Thoracic aorta (tissue), 2 donors: ENCODE measurements around the gene TAC3. TPM values are rescaled to one million over a fixed set of nuclear protein-coding genes. Genes with fewer than 3 reads are reported as not detected.

Source experiments
- ATAC-seq: fragments of 150-250 bp; one replicate; pipeline ENCODE4 v1.8.0; 2017; ENCODE audit warnings: low read depth; ENCODE audit not compliant: insufficient number of reproducible peaks, low FRiP score
- DNase-seq: peaks from one replicate; pipeline ENCODE4 v3.0.0-alpha.2; 2020; ENCODE audit warnings: low spot score
- H3K27ac ChIP-seq, 2 donors: fragments of 200-600 bp; sonication (generic); 1 replicate in 1 of 2; 2 replicates in 1 of 2; pipeline ENCODE4 v1.5.1; 2016; ENCODE audit warnings: mild to moderate bottlenecking in 2 of 2, moderate library complexity in 2 of 2
- H3K27me3 ChIP-seq: fragments of 200-600 bp; sonication (generic); replicated peaks from 2 replicates; pipeline ENCODE4 v1.6.0; 2016; ENCODE audit warnings: mild to moderate bottlenecking; ENCODE audit not compliant: insufficient read depth
- H3K36me3 ChIP-seq: fragments of 200-600 bp; sonication (generic); one replicate; pipeline ENCODE4 v1.5.1; 2016
- H3K4me1 ChIP-seq, 2 donors: fragments of 200-600 bp; sonication (generic); 1 replicate in 1 of 2; 2 replicates in 1 of 2; pipeline versions ENCODE4 v1.5.1 to v1.6.0; 2016; ENCODE audit warnings: low read depth in 2 of 2, mild to moderate bottlenecking in 1 of 2; ENCODE audit not compliant: control insufficient read depth in 1 of 2
- H3K4me3 ChIP-seq: fragments of 200-600 bp; sonication (generic); 2 replicates; pipeline ENCODE4 v1.5.1; 2016; ENCODE audit warnings: mild to moderate bottlenecking
- H3K9me3 ChIP-seq: fragments of 200-600 bp; sonication (generic); 2 replicates; pipeline ENCODE4 v1.5.1; 2016
- CTCF ChIP-seq: fragments of 200-600 bp; sonication (generic); IDR thresholded peaks from one replicate; pipeline ENCODE4 v1.5.1; 2019; ENCODE audit warnings: antibody characterized with exemption
- total RNA-seq, 2 donors: library from RNA; depleted of rRNA; stranded (reverse); fragments of >200 nt; gene quantifications; one replicate each; pipeline versions ENCODE4 v1.1.0 to v1.2.3, GENCODE V29; 2016

The TAC3 gene
- total RNA-seq, 2 donors from 2014 or later: not detected

GRCh38 chr12:56995930-56996496 lies 20.3 kb downstream of the TAC3 start:
- no peak for ATAC-seq
- DNase-seq: no peak
- Histone ChIP-seq H3K36me3 (peaks cover 3% of the 10 kb centered on the region), H3K4me3 (no peak overlapping the region), H3K9me3 (no peaks in the 10 kb centered on the region), H3K4me1 (no peaks in the 10 kb centered on the region), H3K27ac (no peak overlapping the region), H3K27me3 (no peaks in the 10 kb centered on the region)
- TF ChIP-seq CTCF: no peak

- Histone ChIP-seq H3K27me3 (no peaks in the 10 kb centered on the region), H3K9me3 (no peaks in the 10 kb centered on the region), H3K4me1 (no peaks in the 10 kb centered on the region), H3K27ac (no peak overlapping the region), H3K4me3 (no peak overlapping the region), H3K36me3 (peaks cover 3% of the 10 kb centered on the region)
- ATAC-seq (no peak), DNase-seq (no peak)
- no peak for TF ChIP-seq CTCF
Measured at GRCh38 chr12:56995201-56995929, 21.0 kb downstream of the TAC3 start.

GRCh38 chr12:56994231-56994746 lies 22.0 kb downstream of the TAC3 start:
- DNase-seq (no peak), ATAC-seq (no peak)
- Histone ChIP-seq H3K4me3 (no peak overlapping the region), H3K36me3 (peaks cover 3% of the 10 kb centered on the region), H3K9me3 (no peaks in the 10 kb centered on the region), H3K27me3 (no peaks in the 10 kb centered on the region), H3K4me1 (no peaks in the 10 kb centered on the region), H3K27ac (no peak overlapping the region)
- TF ChIP-seq CTCF: no peak

GRCh38 chr12:56993346-56993745 lies 23.0 kb downstream of the TAC3 start:
- Histone ChIP-seq H3K4me3 (no peak overlapping the region), H3K9me3 (no peaks in the 10 kb centered on the region), H3K4me1 (no peaks in the 10 kb centered on the region), H3K27ac (no peak overlapping the region), H3K27me3 (no peaks in the 10 kb centered on the region), H3K36me3 (peaks cover 3% of the 10 kb centered on the region)
- no peak for TF ChIP-seq CTCF
- DNase-seq (no peak), ATAC-seq (no peak)

GRCh38 chr12:56991319-56992246 lies 24.7 kb downstream of the TAC3 start:
- Histone ChIP-seq H3K27me3 (no peaks in the 10 kb centered on the region), H3K27ac (no peak overlapping the region), H3K36me3 (peaks cover 3% of the 10 kb centered on the region), H3K4me1 (no peaks in the 10 kb centered on the region), H3K4me3 (no peak overlapping the region), H3K9me3 (no peaks in the 10 kb centered on the region)
- ATAC-seq (no peak), DNase-seq (no peak)
- no peak for TF ChIP-seq CTCF
